Measurements from ENCODE around the gene GPC5.
"Not testable (repeated sequence)": the region's sequence is repeated elsewhere in the genome, so short reads cannot be mapped to it uniquely, and the experiment has no call there.

The GPC5 gene

DNA sequence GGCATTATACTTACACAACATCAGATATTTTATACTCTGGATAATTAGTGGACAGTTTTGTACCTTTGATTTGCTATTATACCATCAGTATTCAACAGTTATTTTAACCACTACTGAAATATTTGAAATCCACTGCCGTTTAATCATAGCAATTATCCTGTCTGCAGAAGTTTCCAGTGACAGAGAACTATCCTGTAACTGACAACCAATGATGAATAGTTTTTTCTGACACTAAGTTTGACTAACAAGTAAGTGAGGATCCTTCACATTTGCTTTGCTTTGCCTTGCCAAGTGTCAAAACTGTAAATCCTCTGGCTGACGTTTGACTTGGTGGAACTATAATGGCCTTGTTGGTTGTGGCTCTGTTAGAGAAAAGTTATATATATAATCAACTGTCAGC lies 410.7 kb downstream of the GPC5 start:
- no peak for DNase-seq

DNA sequence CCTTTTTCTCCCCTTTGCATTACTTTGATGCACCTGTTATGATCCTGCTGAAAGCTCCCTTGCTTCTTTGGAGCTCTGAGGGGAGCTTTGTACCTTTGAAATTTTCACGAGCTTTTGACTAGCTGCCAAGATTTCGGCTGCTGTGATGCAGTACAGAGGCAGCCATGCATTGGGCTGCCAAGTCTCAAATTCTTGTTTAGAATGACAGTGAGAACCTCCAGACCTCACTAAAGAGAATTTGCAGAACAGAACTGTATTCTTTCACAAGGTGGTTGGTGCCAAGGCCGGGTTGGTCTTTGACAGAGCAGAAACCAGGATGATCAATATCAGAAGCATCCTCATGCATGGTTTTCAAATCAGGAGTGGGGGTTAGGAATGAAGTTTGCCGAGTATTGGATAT lies 414.8 kb downstream of the GPC5 start:
- DNase-seq = no peak
- intact Hi-C loops (cut with DNase I) = no loop called here

More for the DNA sequence above, 410.7 kb downstream of the GPC5 start:
- intact Hi-C loops (cut with DNase I) = no loop called here

DNA sequence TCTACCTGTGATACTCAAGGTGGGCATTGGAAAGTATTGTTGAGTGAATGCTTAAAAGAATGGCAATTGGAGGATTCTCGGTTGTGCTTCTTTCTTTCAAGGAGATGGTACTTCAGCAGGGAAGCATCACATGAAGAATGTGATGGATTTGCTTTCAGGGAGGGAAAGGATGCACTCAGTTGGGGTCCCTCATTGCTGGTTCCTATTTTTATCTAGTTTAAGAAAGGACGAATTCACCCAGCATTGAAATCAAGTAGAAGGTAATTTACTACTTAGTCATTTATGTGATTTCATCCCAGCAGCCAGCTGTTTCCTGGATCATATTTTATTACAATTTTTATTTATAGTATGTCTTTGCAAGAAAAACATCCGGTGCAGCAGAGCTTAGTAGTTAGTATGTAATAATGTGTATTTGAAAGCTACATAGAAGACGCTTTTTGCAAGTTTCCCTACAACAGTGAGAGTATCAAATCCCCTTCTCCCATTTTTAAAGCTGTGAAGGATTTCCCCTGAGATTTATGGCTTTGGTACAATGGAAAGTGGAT lies 417.9 kb downstream of the GPC5 start:
- intact Hi-C loops (cut with DNase I) = no loop called here
- no peak for DNase-seq

DNA sequence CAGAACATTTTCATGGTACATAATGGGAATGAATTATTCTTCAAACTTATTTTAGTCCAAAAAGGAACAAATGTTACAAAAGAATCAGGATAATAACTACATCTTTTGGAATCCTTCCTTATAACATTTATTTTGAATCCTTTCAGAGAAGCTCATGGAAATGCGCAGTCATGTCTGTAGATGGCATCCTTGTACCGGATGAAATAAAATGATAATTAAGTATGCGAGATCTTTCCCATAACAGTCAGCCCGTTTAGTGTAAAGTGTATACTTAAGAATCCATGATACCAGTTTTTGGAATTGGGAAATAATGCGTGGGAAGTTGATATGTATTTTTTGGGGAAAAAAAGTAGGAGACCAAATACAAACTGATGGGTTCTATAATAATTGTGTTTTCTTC lies 418.8 kb downstream of the GPC5 start:
- intact Hi-C loops (cut with DNase I) = no loop called here
- no peak for DNase-seq

DNA sequence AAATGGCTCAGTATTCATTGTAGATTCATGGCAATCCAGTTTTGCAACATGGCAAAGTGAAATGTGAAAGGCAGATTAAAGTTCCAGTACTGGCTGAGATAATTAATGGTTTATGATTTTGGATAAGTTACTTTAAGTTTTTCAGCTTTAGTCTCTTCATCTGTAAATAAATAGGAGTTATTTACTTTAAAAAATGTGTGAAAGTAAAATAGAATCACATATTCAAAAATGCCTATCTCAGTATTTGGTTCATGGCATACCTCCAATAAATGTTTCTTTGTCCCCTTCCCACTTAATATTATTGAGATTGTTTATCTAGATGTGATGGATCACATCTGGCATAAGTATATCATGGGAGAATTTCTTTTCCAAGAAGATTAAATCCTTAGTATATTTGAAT lies 426.0 kb downstream of the GPC5 start:
- intact Hi-C loops (cut with DNase I) = no loop called here
- no peak for DNase-seq

DNA sequence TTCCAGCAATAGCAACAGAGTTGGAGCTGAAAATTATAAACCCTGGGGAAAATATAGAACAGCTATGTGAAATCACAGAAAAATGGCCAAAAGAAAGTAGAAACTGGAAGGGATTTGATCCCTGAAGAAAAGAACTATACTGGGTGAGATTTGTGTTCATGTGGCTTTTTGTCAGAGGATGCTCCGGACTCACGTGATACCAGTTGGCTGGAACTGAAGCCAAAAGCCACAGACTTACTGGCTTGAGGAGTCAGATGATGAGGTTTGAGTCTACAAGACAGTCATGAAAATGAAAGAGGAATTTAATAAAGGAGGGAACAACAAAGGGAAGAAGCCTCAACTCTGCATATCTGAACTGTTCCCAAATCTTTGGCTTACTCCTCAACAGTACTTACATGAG lies 427.1 kb downstream of the GPC5 start:
- DNase-seq = no peak
- intact Hi-C loops (cut with DNase I) = no loop called here

DNA sequence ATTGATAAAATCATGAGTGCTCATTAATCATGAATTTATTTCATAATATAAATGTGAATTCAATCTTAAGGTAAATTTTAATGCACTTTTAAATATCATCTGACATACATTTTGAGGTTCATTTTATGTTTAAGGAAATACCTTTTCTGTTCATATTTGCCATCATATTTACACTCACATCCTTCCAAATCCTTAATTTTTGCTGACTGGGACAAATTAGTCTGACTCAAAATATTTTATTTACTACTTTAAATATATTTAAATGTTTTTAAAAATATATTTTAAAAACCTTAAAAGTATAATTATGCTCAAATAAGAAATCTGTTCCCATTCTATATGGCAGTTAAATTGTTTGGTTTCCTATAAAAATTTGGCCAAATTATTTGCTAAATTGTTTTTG lies 438.1 kb downstream of the GPC5 start:
- DNase-seq = no peak
- intact Hi-C loops (cut with DNase I) = no loop called here

DNA sequence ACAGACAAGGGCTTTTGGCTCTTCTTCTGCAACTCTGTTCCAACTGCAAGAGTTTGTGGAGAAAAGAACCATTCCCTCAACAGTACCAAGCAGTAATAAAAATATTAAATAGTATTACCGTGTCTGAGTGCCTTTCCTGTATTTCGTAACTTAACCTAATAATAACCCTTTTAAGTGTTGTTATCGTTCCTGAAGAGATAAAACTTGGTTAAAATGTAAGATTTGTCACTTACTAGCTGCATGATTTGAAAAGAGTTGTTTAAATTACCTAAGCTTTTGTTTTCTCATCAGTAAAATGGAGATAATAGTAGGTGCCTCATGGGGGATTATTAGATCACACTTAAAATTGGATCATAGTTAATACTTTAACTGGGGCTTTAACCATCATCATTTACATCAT lies 447.2 kb downstream of the GPC5 start:
- intact Hi-C loops (cut with DNase I) = no loop called here
- DNase-seq = no peak

DNA sequence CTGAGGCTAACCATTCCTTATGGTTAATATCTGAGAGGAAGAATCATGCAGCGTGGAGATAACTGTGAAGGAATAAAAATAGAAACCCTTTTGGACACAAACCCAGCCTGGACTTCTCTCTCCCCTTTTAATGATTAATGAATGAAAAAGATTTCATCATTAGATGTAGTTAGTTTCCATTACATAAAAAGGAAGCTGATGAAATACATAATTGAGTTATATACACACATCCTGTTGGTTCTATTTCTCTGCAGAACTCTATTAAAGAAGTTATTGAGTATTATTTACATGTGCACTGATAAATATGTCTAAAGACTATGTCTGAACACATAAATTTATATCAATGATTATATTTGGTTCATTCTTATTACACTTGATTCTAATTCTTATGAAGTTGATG lies 465.3 kb downstream of the GPC5 start:
- intact Hi-C loops (cut with DNase I) = no loop called here
- DNase-seq = no peak

DNA sequence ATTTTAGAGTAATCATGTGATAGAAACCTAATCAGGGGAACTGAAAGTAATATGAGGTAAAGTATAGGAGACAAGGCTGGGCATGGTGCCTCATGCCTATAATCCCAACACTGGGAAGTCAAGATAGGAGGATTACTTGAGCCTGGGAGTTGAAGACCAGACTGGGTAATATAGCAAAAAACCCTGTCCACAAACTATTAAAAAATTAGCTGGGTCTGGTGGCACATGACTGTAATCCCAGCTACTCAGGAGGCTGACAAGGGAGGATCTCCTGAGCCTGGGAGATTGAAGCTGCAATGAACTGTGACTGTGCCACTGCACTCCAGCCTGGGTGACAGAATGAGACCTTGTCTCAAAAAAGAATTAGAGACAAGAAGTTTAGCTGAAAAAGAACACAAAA lies 469.9 kb downstream of the GPC5 start:
- peak in 1 of 10 donors; percentile 18 for DNase-seq
- intact Hi-C loops (cut with DNase I) = no loop called here

DNA sequence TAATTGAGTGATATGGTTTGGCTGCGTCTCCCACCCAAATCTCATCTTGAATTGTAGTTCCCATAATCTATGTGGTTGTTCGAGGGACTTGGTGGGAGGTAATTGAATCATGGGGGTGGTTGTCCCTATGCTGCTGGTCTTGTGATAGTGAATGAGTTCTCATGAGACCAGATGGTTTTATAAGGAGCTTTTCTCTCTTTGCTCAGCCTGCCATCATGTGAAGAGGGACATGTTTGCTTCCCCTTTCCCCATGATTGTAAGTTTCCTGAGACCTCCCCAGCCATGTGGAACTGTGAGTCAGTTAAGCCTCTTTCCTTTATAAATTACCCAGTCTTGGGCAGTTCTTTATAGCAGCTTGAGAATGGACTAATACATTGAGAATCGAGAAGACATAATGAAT lies 480.1 kb downstream of the GPC5 start:
- intact Hi-C loops (cut with DNase I) = no loop called here
- no peak for DNase-seq

DNA sequence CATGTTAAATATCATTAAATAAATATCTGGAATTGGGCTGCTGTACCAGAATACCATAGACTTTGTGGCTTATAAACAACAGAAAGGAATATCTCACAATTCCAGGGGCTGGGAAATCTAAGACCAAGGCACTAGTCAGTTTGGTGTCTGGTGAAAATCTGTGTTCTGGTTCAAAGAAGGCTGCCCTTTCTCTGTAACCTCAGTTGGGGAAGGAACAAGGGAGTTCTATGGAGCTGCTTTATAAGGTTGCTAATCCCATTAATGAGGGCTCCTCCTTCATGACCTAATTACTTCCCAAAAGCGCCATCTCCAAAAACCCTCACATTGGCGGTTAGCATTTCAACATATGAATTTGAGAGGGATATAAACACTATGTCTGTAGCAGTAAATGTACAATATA lies 480.9 kb downstream of the GPC5 start:
- no peak for DNase-seq
- intact Hi-C loops (cut with DNase I) = no loop called here

DNA sequence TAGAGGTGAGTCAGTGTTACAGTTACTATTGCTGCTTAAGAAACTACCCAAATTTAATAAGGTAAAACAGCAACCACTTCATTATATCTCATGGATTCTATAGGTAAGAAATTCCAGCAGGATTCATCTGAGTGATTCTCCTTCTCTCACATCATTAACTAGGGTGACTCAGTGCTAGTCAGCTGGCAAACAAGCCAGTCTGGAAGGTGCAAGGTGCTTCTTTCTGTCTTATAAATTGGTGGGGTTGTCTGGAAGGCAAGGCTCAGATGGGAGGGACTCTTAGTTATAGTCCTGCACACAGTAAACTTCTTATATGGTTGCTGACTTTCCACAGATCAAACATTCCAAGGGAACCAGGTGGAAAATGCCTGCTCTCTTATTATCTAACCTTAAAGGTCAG lies 484.5 kb downstream of the GPC5 start:
- DNase-seq = no peak
- intact Hi-C loops (cut with DNase I) = no loop called here

DNA sequence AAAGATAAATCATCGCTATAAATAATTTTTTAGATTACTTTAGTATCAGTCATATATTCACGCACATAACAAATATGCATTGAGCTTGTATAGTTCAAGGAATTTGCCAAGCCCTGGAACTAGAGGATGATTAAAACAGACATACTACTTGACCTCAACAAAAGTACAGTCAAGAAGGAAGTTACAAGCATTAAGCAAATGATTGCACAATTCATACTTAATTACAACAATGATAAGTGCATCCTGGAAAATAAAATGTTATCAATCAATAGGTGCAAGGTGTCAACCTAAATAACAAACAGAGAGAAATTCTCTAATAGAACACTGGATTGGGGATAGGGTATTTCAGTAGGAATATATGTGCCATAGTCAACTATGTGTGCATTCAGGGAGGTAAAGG lies 491.2 kb downstream of the GPC5 start:
- no peak for DNase-seq
- intact Hi-C loops (cut with DNase I) = no loop called here

DNA sequence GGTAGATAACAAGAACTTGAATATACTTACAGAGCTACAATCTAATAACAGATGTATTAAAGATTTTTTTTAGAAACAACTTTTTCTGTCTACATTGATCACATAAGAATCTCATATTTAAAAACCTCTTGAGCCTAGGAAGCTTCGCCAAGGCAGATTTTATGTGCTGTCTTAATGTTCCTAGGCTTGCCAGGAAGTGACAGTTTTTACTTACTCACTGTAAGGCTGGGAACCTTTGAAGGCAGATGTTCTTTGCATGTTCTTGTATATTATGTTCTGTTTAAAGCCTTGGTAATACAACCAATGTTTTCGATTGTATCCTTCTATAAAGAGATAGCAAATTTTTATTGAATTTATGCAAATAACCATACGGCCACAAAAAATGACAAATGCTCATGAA lies 492.7 kb downstream of the GPC5 start:
- no peak for DNase-seq
- intact Hi-C loops (cut with DNase I) = no loop called here

DNA sequence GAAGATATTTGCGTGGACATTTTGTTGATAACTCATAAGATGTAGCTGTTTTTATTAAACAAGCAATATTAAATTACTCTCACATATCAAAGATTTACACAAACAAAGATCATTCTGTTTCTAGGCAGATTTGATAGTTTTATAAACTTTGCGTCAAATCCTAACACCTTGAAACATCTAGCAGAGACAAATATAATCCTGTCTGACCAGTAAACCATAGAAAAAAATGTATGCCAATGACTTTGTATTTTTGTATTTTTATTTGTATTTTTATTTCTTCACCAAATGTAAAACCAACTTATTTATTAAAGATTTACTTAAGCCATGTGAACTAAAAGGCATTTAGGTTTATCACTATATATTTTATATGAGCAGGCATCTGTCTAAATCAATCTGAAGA lies 494.6 kb downstream of the GPC5 start:
- intact Hi-C loops (cut with DNase I) = no loop called here
- no peak for DNase-seq

DNA sequence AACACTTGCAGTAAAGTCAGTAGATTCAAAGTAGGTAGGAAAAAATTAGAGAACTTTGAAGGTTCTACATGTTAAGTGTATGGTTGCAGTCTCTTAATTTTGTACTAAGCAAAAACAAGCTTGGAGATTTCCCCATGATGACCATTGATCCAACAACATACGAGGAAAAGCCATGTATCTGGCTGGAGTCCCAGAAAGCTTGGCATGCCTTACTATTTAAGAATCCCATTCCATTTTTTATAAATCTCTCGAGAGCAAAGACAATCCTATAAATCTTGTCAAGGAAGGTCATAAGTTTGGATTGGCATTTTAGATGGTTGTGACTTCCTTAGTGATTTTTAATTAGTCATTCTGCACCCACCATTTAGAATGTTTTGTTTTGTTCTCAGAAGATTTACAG lies 495.9 kb downstream of the GPC5 start:
- no peak for DNase-seq
- intact Hi-C loops (cut with DNase I) = no loop called here

DNA sequence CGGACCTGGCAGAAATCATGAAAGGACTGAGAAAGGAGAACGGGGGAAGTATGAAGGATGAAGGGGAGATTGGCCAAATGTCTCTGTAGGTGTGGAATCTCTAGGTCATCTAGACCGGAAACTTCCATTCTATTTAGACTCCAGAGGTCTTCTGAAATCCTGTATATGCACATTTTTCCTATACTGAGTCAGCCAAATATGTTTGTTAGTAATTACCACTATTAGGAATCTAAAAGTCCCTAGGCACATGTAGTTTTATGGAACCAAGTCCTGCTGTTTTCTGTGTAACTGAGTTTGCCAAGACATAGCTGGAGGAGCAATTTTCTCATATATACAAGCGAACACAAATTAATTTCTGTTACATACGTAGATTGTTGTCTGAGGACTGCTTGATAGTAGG lies 498.1 kb downstream of the GPC5 start:
- intact Hi-C loops (cut with DNase I) = no loop called here
- DNase-seq = no peak

DNA sequence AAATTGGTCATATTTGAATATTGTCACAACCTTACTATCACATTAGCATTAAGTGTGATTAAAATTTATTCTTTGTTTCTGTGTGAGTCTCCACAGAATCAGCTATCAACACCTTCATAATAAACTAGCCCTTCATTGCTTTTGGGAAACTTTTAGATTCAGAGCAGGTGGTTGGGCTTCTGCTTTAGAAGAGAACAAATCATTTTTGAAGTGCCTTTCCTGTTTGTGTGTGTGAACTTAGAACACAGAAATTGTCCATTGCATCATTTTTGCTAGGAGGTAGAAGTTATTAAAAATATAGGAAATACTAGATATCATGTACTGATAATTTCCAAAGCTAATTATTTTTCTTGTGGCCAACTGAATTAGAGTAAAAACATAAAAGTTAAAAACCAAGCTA lies 500.6 kb downstream of the GPC5 start:
- DNase-seq; intact Hi-C loops (cut with DNase I): not testable (repeated sequence)

DNA sequence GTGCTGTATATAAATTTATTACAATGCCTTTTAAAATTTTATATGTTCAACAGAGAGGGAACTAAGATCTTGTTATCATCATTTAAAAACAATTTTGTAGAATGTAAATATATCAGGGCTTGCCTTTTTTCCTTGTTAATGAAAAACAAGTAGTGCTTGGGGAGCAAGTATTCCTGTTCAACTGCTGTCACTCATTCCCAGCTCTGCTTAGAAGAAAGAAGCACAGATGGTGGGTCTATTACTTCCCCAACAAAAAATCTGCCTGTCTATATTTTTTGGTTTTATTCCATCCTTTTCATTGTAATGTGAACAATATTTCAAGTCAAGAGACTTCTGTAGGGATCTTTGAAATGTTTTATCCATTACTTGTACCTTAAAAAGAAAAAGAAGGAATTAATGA lies 503.9 kb downstream of the GPC5 start:
- intact Hi-C loops (cut with DNase I) = no loop called here

DNA sequence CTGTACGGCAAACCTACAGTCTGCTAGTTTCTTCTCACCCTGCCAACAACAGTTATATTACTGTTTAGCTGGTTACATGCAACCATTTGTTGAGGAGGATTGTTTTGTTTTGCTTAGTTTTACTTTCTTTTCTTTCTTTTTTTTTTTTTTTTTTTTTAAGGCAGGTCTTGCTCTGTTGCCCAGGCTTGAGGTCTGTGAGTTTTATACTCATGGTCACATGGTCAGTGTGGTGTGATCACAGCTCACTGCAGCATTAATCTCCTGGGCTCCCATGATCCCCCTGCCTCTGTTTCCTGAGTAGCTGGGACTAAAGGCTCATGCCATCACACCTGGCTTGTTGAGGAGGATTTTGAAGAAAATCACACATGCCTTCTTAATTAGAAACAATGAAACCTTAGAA lies 505.6 kb downstream of the GPC5 start:
- intact Hi-C loops (cut with DNase I) = no loop called here
- DNase-seq = no peak

More for the DNA sequence above, 503.9 kb downstream of the GPC5 start:
- no peak for DNase-seq

DNA sequence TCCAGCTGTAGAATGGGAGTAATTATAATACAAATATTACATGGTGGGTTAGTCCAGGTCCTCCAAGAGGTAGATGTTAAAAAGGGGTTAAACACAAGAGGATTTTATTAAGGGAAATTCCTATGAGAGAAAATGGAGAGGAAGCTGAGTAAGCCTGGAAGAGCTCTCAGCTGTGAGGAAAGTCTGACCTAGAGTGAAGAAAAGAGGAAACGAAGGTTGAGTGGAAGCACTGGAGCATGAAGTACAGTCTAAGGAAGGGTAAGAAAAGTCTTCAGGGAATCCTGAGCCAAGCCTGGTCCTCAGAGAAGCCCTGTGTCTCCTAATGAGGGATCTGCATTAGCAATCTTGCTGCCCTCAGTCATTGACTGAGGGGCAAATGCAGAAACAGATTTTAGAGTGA lies 506.2 kb downstream of the GPC5 start:
- no peak for DNase-seq
- intact Hi-C loops (cut with DNase I) = no loop called here

DNA sequence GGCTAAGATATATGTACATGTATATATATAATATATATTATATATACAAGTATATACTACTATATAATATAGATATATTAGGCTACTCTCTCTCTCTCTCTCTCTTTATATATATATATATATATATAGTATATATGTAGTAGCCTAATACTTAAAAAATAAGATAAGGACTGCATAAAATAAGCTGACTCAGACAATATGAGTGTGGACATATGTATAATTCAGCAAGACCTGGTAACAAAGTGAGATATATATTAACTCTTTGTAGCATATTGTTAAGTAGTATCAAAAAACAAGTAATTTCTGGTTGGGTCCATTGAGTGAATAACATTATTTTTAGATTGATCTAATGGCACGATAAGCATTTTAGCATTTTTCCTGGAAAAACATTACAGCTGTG lies 509.0 kb downstream of the GPC5 start:
- DNase-seq = no peak
- intact Hi-C loops (cut with DNase I) = no loop called here

DNA sequence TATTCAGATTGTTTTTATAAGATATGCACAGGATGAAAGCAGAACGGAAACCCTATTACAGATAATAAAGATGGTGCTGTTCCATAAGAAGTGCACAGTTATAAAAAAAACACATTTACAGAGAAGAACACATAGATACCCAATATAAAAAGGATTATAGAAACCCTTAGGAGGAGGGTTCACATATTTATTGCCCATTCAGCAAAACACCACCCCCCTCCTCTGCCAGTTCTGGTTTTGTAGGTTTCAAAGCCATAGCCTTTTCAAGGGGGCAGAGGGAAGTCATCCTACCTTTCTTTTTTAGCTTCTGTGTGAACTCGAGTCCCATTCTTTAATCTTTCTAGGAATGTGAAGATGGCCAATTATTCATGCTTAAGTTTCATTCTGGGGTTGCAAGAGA lies 511.2 kb downstream of the GPC5 start:
- intact Hi-C loops (cut with DNase I) = no loop called here
- DNase-seq = no peak

All from posterior cingulate gyrus (tissue), 11 donors.